GM18868 (cell line): ENCODE measurements around the gene WDR1.

Experiments used
- ATAC-seq: cut with Tn5 transposase; IDR thresholded peaks from one replicate; pipeline ENCODE4 v1.9.1; 2021; ENCODE audit warnings: mild to moderate bottlenecking, moderate library complexity; ENCODE audit not compliant: unreplicated experiment

The WDR1 gene

GRCh38 chr4:10075158-10075863 is 41.3 kb downstream of the WDR1 start:
- no peak for ATAC-seq

- no peak for ATAC-seq
These were observed 41.9 kb downstream of the WDR1 start for GRCh38 chr4:10074767-10075105.

DNA sequence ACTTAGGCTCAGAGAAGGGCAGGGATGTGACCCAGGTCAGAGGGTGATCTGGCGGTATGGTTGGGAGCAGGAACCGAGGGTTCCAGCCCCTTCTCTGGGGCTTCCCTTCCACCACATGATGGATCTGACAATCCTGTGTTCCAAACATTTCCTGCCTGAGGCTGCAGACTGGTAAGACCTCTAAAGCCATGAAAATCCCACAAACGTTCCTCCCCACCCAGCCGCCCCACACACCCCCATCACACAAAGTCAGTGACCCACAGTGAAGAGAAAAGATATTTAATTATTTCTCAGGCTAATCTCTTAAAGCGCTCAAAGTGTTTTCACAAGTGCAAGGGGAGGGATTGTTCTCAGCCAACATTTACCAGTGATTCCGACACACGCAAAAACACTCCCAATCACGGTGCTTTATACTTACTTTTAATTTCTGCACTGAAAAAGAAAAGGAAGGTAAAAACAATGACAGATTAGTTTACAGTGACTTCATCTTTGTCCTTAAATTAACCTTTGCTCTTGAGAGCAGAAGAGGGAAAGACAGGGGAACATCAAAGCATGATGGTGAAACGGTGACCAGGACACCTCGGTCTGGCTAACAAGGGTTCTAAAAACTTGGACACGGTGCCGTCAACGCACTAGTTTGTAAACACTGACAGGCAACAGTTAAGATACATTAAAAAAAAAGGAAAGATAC is 42.4 kb downstream of the WDR1 start:
- no peak for ATAC-seq

DNA sequence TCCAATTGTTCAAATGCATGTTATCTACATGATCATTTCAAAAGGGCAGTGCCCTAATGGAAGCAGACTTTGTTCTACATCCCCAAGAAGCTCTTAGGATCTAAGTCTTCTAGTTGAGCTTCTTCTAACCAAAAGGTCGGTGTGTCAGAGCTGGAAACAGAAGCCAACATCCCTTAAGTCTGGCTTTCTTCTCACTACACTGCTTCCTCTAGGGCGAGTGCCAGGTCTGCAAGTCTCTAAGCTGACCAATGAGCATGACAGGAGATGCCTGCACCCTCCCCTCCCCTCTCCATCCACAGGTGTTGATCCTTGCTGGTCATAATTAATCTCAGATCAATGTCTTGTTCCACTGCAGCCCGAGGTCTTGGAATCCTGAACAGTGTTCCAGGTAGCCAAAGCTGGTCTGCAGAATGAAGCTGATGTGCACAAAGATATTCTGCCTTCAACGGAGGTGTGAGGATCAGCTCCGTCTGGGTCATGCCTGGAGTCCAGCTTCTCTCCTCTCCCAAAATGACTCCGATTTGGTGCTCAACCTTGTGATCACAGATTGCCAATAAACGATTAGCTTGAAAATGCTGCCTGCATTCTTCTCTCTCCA is 44.1 kb downstream of the WDR1 start:
- ATAC-seq, result no peak

DNA sequence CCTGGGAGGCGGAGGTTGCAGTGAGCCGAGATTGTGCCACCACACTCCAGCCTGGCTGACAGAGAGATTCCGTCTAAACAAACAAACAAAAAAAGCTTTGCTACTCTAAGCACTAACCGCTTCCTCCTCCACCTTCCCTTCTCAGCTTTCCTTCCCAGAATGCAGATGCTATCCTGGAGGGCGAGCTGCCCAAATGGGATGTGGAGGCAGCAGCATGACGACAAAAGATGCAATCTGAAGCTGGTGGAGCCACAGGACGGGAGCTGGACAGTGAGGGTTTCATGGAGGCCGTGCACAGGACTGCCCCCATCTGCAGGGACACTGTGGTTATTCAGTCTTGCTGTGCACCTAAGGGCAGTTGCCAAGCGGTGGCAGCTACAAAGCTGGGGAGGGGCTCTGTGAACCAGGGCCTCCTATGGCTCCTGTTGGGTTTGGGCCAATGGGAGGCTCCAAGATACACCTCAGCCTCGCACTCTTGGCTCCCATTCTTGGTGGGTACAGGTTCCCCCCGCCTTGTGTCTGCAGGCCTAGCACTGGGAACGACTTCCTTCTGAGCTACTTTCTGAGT is 47.4 kb downstream of the WDR1 start:
- no peak for ATAC-seq

DNA sequence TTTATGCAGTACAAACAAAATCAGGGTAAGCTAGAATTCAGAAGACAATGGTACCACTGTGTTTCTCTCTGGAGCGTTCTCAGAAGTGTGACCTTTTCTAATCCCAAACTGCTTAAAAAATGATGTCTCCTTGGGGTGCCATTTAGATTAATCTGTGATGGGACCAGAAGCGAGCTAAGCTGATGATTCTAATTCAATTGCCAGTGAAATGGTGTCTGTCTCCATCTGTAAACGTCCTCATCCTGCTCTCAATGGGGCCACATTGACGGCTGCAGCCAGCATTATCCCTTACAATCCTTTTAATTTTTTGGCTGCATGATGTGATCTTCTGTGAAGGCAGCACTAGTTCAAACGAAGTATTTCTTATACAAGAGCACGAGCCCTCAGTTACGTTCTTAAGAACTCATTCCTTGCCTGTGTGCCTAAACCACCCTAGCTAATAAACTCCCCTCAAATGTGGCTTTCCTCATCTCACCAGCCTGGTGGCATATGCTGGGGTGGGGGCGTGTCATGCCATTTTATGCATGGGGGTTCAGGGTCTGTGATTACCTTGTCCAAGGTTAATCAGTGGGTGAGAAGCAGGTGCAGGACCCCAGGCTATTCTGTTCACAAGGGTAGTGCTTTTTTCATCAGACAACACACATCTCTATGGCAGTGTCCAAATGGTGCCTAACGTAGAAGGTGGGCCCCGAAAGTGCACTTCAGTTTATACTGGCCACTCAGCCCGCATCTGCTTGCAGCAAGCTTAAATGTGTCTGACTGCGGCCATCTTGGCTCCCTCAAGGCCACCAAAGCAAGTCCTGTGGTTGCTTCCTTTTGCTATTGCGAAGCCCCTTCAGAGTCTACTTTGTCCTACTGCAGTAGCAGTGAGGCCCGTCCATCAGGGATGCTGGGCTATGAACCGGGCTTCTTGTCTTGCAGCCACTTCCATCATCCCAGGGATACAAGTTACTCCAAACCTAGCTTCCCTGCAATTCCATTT is 49.6 kb downstream of the WDR1 start:
- no peak for ATAC-seq

GRCh38 chr4:10066206-10066605 is 50.4 kb downstream of the WDR1 start:
- no peak for ATAC-seq

DNA sequence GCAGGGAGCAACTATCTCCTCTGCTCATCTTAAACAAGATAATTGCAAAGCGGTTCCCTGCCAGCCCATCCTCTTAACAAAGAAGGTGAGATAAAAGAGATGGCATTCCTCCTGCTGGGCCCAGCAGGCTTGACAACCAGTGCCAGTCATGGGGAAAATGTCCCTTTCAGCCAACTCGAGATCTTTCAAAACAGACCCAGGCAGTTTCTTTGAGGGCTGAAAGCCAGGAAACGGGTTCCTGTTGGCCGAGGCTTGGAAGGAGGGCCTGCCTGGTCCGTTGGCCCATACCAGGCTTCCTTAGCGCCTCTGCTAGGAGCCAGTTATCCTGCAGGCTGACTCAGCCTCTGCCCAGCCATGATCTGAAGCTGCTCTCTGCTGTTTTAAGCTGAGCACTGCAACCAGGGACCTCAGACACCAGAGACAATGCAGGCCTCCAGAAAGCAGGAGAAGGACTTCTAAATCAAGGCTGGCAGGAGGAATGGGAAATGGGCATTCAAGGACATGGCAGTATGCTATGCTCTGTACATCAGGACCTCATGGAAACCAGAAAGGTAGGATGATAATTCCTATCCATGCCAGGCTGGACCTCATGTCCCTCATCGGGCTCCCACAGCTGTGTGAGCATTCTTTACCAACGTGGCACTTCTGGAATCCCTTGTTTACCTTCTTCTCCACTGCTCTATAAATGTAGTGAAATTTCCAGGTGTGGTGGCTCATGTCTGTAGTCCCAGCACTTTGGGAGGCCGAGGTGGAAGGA is 52.9 kb downstream of the WDR1 start:
- ATAC-seq, result no peak

- no peak for ATAC-seq
These were observed 54.8 kb downstream of the WDR1 start for GRCh38 chr4:10061650-10062415.

GRCh38 chr4:10058371-10058770 is 58.2 kb downstream of the WDR1 start:
- no peak for ATAC-seq

DNA sequence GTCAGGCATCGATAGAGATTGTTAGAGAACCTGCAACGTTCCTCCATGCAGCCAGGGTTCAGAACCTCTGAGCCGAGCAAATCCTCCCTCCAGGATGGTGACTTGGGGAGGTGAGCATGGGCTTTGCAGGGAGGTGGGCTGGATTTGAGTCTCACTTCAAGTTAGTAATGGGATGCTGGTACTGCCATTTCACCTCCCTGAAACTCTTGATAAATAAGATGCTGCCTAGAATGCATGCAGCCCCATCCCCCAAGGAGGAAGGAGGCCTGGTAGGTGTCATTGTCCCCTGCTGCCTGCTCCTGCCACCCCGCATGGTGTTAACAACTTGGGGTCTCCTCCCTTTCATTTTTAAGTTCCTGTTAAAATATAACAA is 59.6 kb downstream of the WDR1 start:
- no peak for ATAC-seq

DNA sequence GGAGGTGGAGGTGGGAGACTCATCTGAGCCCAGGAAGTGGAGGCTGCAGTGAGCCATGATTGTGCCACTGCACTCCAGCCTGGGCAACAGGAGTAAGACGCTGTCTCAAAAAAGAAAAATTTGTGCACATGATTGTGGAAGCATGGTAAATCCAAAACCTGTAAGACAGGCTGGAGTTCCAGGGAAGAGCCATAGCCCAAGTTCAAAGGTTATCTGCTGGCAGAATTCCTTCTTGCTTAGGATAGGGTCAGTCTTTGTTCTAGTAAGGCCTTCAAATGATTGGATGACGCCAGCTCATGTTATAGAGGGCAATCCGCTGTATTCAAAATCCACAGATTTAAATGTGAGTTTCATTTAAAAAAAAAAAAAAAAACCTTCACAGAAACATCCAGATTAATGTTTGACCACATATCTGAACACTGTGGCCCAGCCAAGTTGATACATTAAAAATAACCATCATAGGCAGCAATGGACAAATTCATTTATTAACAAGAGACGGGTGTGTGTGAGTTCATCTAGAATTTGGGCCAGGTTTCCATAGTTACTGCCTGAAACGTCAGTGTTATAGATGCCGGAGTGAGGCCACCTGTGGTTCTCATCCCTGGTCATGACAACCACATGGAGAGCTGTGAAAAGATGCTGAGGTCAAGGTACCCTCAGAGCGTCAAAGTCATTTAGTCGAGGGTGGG is 60.1 kb downstream of the WDR1 start:
- no peak for ATAC-seq

- ATAC-seq, result no peak
These were observed 60.7 kb downstream of the WDR1 start for GRCh38 chr4:10055871-10056270.

DNA sequence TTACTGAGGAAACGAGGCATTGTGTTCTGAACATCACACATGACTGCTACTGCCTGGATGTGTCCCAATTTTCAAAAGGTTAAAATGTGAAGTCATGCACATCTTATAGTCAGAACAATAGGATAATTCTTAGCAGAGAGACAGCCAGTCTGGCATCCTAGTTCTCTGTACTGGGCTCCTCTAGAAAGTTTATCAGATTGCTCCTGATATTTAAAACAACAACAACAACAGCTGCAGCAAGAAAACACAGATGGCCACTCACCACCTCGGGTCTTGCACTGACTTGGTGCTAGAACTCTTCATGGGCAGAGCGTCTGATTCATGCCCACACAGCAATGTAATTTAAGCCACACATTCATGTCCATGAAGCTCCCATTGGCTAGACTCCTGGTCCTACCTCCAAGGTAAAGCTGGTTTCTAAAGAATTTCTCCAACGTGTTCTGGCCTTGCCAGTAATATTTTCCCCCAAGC is 62.0 kb downstream of the WDR1 start:
- no peak for ATAC-seq

GRCh38 chr4:10053635-10054453 is 62.8 kb downstream of the WDR1 start:
- no peak for ATAC-seq

- ATAC-seq, result no peak
These were observed 65.0 kb downstream of the WDR1 start for GRCh38 chr4:10051517-10052135.

GRCh38 chr4:10050721-10051120 is 65.9 kb downstream of the WDR1 start:
- no peak for ATAC-seq
